HG03095 (cell line): ENCODE data around the gene VSTM2L.

Experiments
- ATAC-seq: cut with Tn5 transposase; IDR thresholded peaks from one replicate; pipeline ENCODE4 v1.9.1; 2021; ENCODE audit warnings: moderate library complexity; ENCODE audit not compliant: unreplicated experiment

Gene VSTM2L

GRCh38 chr20:37917461-37917860 is 14.5 kb downstream of the VSTM2L start:
- no peak for ATAC-seq

DNA sequence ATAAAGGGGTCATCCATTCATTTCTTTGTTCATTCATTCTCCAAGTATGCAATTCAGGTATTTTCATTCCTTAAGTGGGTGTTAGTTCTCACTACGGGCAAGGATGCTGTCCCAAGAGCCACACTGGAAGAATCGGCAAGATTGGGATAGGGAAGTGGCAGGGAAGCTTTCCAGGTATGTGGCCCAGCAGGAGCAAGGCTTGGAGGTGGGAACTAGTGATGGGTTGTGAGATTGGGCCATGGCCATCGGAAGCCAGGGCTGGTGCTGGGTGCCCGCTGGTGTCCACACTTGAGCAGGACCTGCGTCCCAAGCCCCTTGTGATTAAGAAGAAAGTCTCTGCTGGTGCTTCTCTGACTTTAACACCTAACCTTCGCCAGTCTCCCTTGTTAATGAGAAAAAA is 15.1 kb downstream of the VSTM2L start:
- no peak for ATAC-seq

DNA sequence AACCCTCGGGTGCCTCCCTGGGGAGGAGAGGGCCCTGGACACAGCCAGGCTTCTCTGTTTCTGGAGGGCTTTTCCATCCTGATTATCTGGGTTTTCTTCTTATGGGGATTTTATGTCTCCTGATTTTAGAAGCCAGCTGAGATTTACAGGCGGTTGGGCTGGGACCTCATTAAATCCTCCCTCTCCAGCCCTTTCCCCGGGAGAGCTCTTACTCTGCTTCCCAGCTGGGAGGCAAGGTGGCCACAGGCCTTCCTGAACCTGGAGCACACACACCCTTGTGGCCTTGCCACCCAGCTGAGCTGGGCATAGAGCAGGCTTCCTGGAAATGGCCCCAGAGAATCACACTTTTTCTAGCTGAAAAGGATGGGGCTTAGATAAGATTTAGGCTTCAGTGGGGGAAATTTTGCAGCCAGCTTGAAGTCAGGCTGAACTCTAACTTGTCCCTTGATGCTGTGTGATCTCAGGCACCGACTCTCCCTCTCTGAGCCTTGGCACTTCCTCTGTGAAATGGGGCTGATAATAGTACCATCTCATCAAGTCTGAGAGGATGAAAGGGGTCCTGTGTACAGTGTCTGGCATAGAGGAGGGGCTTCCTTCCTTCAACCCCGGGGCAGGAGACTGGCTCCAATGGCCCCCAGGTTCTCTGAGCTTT is 16.6 kb downstream of the VSTM2L start:
- ATAC-seq = no peak

GRCh38 chr20:37920270-37920669 is 17.3 kb downstream of the VSTM2L start:
- no peak for ATAC-seq

DNA sequence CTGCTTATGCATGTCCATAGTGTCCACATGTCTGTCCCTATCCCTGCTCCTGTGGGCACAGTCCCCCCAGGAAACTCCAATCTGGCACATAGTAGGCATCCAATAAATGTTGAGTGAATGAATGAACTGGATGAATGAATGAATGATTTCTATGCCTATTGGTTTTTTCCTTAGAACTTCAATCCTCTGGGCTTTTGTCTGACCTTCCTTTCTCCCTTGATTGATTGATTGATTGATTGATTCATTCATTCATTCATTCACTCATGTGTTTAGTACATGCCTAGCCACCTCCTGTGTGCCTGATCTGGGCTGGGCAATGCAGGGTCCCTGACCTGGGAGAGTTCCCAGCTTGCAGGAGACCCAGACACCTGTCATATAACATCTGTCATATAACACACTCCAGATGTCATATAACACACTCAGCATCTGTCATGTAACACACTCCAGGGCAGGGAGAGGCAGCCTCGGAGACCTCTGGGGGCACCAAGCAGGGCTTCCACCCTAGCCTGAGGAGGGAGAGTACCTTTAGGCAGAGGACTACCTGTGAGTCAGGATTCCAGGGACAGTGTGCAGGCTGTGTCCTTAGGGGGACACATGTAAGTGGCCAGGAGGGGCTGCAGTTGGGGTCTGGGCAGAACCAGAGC is 17.9 kb downstream of the VSTM2L start:
- no peak for ATAC-seq

DNA sequence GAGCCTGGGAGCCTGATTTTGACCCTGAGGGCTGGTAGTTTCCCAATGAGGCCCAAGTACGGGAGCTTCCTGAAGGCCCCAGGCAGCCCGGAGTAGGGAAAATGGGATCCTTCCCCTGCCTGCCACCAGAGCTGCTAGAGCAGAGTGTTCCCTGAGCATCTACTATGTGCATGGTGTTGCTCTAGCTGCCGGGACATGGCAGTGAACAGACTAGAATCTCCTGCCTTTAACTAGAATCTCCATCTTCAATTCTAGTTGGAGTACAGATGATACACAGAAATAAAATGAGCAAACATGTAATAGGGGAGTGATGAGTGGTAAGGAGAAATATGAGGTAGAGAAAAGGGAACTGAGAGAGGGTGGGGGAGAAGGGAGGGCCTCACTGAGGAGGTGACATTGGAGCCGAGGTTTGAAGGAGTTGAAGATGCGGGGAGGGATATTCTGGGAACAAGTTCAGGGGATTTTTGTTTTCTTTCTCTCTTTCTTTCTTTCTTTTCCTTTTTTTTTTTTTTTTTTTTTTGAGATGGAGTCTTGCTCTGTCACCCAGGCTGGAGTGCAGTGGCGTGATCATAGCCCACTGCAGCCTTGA is 18.5 kb downstream of the VSTM2L start:
- ATAC-seq = no peak

DNA sequence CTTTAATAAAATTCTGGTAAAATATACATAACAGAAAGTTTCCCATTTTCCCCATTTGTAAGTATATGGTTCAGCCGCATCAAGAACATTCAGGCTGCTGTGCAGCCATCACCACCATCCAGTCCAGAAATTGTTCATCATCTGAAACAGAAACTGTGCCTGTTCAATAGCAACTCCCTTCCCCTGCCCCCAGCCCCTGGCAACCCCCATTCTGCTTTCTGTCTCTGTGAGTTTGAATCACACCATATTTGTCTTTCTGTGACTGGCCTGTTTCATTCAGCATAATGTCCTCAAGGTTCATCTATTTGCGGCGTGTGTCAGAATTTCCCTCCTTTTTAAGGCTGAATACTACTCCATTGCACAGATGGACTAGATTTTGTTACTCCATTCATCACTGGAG is 19.1 kb downstream of the VSTM2L start:
- peak; percentile 44 for ATAC-seq

GRCh38 chr20:37925265-37926165 is 22.6 kb downstream of the VSTM2L start:
- ATAC-seq = no peak

- no peak for ATAC-seq
Measured at GRCh38 chr20:37926612-37927011, 23.7 kb downstream of the VSTM2L start.

DNA sequence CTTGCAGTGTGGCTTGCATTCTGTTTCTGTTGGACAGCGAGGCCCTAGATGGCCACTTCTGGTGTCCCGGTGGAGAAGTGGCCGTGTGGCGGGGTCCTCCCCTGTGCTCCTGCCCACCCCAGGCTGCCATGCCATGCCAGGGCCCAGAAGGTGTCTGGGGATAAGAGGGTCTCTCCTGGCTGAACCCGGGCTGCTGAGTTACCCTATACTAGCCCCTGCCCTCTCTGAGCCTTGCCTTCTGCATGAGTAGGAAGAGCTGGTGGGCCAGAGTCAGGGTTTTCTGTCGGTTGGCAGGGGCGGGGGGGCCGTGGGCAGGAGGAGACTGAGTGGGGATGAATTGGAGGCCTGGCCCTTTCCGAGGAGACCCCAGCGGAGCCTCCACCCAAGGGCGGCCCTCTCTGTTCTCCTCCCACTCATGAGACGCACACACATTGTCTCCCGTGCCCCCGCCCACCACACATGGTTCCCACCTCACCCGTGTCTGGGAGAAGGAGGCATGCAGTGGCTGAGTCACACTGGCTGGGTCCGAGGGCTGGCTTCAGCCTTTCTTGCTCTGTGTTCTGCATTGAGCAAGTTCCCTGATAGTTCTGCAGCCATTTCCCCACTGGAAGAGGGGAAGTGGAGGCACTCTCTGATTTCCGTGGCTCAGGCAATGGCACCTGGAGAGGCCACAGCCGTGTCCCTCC is 24.6 kb downstream of the VSTM2L start:
- no peak for ATAC-seq

- no peak for ATAC-seq
Measured at GRCh38 chr20:37928996-37929682, 26.2 kb downstream of the VSTM2L start.

GRCh38 chr20:37929683-37930014 is 26.7 kb downstream of the VSTM2L start:
- no peak for ATAC-seq

- ATAC-seq = no peak
Measured at GRCh38 chr20:37931153-37931922, 28.4 kb downstream of the VSTM2L start.

- ATAC-seq = no peak
Measured at GRCh38 chr20:37932074-37932473, 29.1 kb downstream of the VSTM2L start.

DNA sequence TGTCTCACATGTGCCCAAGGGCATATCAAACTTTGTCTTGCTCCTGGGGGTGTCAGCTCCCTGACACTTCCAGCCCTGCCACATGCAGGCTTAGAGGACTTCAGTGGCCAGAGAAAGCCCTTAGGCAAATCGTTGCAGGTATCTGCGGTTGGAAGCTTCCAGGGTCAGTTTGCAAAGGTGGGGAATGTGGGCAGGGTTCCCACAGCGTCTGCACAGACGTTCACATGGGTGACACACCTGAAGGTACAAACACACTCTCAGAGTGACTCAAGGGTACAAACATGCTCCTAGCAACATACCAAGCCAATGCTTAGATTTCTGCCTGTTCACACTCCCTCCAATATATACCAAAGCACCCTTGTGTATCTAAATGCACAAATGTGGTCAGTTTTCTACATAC is 30.0 kb downstream of the VSTM2L start:
- no peak for ATAC-seq

DNA sequence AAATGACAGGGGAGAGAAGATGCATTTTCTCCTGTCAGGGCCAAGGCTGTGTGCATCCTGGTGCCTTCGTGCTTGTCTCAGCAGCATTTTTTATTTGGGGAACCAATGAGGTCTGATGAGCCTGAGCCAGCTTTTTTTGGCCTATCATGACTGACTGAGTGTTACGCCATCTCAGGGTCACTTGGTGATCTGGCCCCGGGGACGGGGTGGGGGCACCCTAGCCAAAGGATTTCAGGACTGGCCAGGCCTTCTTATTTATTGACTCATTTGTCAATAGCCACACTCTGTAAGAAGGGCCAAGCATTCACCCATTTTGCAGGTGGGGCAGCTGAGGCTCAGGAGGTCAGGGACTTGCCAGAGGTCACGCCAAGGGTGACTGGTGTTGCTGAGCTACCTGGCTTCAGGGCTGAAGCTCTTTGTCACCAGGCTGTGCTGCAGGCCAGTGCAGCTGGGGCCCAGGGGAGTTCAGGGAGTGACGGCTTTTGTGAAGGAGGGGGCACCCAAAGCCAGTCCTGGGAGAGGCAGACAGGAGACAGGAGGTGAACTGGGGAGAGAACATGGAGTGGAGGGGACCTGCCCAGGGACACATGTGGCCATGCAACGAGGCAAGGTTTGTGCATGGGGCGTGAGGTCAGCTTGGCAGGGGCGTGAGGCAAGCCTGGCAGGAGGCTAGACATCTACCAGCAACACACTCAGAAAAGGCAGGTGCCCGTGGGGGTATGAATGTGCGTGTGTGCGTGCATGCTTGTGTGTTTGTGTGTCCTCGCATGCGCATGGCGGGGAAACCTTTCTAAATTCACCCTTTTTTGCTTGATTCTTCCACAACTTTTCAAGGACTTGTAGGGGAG is 31.1 kb downstream of the VSTM2L start:
- ATAC-seq = no peak

DNA sequence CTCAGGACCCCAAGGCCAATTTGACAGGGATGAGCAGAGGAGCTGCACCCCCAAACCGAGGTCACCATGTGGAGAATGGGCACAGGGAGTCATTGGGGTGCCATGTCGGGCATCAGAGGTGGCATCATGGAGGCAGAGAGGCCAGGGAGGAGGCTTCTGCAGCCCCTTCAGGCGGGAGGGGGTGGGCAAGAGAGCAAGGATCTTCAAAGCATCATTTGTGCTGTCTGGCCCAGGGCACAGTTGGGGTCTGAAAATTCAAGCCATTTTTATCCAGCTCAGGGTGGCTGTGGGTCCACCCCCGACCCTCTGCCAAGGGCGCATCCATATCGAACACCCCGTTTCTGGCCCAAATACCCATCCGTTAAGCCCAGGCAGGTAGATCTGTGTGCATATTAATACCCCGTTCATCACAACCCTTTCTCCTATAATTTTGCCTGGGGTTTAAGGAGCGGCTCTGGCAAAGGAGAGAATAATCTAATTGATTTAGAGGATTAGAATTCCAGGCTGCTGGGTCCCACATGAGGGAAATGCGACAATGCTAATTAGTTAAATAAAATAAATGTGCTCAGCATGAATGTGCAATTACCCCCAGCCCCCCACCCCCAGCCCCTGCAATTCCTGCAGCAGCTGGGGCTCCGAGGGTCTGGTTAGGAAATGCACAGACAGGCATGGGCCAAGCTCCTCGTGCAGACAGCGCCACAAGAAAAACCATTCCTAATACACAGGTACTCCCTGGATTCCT is 31.9 kb downstream of the VSTM2L start:
- ATAC-seq = no peak

GRCh38 chr20:37935435-37935834 is 32.5 kb downstream of the VSTM2L start:
- no peak for ATAC-seq
